NOMO-1 treated with DMSO at 0.1 percent for 48 hours (cell line): ENCODE measurements around the gene OBSCN.
"Not testable (repeated sequence)": the region's sequence is repeated elsewhere in the genome, so short reads cannot be mapped to it uniquely, and the experiment has no call there.

Source experiments
- DNase-seq: peaks from one replicate; lab custom pipeline; 2025; ENCODE audit not compliant: unreplicated experiment; lab: John Stamatoyannopoulos, UW

The OBSCN gene

GRCh38 chr1:228169345-228169744 lies 38.5 kb upstream of the OBSCN start:
- DNase-seq: no peak

DNA sequence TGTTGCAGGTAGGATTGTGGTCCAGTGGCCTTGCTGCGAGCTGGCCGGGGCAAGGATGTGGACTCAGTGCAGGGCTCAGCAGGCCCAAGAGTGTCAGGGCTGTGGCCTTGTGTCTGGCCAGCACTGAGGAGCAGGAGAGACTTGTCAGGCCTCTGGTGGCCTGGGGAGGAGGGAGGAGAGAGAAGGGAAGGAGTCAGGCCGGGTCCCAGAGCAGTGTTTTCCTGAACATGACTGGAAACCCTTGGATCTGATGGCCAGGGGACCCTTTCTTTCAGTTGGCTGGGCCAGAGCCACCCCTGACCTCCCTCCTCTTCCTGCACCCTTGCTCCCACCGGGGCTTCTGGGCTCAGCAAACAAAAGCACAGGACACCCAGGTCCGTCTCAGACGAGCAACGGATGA lies 37.2 kb upstream of the OBSCN start:
- no peak for DNase-seq

DNA sequence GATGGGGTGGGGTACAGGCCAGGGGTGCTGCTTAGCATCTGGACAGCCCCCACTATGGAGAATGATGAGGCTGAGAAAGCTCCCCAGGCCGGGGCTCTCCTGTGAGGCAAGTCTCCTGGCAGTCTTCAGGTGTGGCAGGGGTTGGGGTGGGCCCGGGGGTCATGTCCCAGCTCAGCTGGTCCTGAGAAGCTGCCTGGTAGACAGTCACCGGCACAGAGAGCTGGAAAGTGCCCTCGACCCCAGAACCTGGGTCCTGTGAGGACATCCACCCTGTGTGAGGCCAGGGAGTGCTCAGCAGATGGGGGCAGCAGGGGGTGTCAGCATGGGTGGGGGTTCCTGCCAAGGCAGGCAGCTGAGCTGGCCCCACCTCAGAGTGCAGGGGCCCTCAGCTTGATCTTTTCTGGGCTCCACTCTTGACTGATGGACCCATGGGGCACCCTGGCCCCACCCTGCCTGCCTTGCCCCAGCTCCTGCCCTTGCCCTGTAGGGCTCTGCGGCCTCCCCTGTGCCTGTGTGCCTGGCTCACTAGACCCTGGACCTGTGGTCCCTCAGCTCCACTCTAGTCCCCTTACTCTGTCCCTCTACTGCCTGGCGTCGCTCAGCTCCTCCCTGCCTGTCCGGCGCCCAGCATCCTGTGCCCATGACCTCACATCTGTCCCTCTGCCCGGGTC lies 36.5 kb upstream of the OBSCN start:
- DNase-seq: no peak

DNA sequence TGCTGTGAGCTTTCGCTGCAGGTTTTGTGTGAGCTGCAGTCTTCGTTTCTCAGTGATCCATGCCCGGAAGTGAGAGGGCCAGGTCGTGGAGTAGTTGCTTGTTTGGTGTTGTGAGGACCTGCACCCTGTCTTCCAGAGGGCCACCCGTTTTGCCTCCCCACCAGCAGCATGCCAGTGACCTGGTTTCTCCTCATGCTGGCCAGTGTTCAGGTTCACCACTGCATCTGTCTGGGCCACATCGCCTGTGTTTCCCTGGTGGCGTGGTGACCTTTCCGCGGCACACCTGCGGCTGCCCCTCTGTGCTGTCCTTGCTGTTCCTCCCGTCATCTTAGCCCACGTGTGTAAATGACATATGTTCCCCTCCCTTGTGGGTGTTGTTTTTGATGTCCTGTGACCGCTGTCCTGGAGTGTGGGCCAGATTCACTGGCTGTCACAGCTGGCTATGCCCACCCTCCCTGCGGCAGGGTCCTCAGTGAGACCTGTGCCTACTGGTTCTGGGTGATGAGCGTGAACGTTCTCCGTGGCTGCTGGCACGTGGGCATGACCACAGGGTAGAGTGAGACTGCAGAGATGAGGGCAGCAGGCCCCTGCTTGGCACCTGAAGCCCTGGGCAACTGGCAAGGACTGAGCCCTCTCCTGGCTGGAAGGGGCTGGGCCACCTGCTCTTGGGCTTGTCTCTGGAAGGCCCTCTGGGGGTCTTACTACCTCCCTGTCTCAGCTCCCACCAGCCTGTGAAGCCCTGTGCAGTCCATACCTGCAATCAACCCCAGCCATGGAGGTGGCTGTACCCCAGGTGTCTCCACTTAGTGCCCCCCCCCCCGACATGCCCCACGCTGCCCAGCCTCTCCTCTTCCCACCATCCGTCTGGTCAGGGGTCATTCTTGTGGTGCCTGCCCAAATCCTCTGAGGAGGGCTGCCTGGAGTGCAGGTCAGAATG lies 35.0 kb upstream of the OBSCN start:
- no peak for DNase-seq

DNA sequence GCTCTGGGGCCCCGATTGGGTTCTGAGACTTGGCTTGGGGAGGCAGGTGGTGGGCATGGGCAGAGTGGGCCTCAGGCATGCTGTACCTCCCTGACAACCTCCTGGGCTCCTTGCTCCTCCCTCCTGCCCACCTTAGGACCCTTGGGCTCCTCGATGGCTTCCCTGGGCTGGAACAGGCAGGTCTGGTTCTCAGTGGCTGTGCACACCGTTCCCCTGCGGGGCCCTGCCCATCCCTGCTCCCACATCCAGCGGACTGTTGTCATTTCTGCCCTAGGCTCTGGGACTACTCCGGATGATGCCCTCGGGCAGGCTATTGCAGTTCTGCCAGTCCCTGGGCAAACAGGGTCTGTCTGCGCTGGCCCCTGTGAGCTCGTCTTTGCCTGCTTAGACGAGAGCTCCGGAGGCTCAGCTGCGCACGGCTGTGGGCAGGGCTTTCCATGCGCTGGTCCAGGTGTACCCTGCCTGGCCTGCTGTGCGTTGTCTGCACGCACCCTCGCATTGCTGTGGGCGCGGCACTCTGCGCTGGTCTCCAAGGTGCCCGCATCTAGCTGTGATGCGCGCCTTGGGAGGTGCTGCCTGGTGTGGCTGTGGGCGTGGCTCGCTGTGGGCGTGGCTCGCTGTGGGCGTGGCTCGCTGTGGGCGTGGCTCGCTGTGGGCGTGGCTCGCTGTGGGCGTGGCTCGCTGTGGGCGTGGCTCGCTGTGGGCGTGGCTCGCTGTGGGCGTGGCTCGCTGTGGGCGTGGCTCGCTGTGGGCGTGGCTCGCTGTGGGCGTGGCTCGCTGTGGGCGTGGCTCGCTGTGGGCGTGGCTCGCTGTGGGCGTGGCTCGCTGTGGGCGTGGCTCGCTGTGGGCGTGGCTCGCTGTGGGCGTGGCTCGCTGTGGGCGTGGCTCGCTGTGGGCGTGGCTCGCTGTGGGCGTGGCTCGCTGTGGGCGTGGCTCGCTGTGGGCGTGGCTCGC lies 34.0 kb upstream of the OBSCN start:
- DNase-seq: not testable (repeated sequence)

DNA sequence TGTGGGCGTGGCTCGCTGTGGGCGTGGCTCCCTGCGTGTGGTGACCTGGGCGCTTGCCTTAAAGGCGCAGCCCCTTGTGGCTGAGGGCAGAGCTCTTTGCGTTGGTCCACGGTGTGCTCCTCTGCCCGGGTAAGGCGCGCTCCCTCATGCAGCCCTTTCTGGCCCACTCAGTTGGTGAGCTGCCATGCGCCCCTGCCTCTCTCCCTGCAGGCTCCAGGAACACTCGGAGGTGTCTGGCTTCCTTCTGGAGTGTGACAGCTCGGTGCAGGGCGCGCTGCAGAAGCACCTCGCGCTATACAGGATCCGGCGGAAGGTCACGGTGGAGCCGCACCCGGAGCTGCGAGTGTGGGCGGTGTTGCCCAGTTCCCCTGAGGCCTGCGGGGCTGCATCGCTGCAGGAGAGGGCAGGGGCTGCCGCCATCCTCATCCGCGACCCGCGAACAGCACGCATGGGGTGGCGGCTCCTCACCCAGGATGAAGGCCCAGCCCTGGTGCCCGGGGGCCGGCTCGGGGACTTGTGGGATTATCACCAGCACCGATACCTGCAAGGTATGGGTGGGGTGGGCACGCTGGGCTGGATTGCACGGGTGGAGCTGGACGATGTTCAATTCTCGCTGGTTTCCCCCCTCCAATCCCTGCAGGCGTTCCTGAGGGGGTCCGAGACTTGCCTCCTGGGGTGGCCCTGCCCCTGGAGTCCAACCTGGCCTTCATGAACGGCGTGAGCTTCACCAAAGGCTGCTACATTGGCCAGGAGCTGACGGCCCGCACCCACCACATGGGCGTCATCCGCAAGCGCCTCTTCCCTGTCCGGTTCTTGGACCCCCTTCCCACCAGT lies 33.1 kb upstream of the OBSCN start:
- DNase-seq: no peak

- DNase-seq: no peak
These were observed 32.4 kb upstream of the OBSCN start for GRCh38 chr1:228175316-228176023.

GRCh38 chr1:228176024-228176395 lies 31.8 kb upstream of the OBSCN start:
- DNase-seq: no peak

- no peak for DNase-seq
These were observed 31.2 kb upstream of the OBSCN start for GRCh38 chr1:228176461-228177182.

DNA sequence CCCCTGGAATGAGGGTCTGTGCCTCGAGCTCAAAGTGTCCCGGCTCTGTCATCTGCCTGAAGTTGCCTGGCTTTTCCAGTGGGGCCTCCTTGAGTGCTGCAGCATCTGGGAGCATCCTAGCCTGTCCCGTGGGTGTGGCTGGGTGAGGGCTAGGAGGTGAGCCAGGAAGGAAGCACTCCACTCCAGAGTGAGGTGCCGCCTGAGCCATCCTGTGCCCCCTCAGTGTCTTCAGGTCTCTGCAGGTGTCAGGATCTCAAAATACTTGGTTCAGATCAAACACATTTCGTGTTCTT lies 30.7 kb upstream of the OBSCN start:
- DNase-seq: no peak

- DNase-seq: no peak
These were observed 29.8 kb upstream of the OBSCN start for GRCh38 chr1:228177721-228178710.

DNA sequence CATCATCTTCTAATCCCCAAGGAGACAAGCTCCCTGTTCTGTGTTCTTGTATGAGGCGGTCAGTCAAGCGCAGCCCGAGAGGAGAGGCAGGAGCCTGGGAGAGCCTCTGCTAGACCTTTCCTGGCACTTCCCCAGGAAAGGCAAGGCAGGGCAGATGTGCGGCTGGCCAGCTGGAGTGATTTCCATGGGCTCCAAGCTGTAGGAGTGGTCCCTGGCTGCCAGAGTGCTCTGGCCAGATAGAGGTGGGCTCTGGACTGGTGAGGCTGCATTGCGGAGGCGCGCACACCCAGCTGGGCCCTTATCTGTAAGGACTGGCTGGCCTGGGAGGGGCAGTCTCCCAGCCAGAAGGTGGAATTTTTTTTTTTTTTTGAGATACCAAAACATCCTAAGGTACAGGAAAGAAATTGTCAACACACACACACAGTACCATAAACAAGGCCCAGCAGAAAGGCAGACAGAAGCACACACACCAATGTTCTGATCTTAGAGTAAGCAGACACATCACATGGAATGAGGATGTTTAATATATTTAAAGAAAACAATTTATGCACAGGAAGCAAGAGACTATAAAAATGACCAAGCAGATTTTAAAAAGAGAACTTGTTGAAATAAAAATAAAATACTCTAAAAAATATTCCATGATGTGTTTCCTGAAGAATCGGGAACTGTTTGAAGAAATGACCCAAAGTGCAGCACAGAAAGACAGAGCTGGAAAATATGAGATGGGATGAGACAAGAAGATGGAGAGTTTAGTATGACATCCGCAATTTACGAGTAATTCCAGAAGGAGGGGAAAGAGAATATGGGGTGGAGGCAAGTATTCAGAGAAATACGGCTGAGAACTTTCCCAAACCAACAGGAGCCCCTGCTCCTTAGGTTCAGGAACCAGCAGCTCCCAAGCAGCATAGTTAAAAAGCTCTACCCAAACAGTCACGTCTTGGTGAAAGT lies 28.8 kb upstream of the OBSCN start:
- DNase-seq: no peak

DNA sequence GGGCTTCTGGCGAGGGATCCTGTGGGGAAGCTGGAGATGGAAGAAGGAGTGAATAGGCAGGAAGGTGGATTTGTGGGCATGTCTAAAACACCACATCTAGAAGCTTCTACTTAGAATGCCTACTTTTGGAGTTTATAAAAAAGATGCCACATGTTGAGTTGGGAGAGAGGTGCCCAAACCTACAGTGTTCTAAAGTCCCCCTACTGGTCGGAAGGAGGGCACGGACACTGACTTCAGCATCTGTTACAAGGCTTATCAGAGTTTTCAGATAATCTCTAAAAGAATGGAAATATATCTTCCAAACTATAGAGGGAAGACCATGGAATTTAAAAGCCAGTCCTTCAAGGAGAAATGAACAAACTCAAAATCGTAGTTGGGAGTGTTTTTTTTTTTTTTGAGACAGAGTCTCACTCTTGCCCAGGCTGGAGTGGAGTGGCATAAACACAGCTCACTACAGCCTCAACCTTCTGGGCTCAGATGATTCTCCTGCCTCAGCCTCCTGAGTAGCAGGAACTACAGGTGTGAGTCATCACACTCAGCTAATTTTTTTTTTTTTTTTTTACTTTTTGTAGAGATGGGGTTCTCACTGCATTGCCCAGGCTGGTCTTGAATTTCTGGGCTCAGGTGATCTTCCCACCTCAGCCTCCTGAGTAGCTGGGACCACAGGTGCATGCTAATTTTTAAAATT lies 27.4 kb upstream of the OBSCN start:
- no peak for DNase-seq

DNA sequence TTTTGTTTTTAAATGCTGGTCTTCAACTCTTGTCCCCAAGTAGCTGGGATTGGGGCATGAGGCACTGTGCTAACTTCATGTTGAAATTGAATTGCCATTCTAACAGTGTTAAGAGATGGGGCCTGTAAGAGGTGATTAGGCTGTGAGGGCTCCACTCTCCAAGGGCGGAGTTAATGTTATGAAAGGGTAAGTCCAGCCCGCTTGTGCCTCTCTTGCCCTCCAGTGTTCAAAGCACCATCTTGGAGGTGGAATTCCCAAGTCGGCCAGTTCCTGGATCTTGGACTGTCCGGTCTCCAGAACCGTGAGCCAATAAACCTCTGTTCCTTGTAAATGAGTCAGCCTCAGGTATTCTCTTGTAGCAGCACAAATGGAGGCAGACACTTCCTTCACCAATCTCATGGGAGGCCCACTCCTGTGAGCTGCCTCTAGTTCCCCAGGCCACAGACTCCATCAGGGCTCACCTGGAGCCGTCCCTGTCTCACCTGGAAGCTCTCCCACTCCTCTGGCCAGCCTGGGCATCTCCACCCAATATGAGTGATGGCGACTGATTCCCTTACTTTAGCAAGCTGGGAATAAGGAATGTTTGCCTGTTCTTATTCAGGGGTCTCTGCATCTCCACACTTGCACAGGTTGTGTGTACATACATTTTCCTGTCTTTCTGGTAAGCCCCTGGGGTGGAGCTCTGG lies 26.7 kb upstream of the OBSCN start:
- DNase-seq: no peak

DNA sequence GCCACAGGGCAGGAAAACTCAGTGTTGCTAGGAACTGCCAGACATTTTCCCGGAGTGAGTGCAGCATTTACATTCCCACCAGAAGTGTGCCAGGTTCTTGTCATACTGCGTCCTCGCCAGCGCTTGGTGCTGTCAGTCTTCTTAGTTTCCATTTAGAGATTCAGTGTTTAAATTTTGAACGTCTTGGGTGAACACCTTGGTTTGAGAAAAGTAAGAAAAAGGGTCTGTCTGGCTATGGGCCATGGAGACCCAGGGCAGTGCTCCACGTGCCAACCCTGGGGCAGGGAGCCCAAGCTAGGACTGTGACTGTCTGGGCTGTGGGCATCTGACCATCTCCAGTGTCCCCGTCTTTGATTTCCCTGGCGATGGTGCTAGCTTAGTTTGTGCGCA lies 26.2 kb upstream of the OBSCN start:
- no peak for DNase-seq
